NCI-H2196 treated with DMSO at 0.1 percent for 48 hours (cell line): ENCODE measurements around the gene JSRP1.

Experiments used
- DNase-seq: peaks from one replicate; lab custom pipeline; 2025; ENCODE audit not compliant: unreplicated experiment; lab: John Stamatoyannopoulos, UW

The JSRP1 gene

DNA sequence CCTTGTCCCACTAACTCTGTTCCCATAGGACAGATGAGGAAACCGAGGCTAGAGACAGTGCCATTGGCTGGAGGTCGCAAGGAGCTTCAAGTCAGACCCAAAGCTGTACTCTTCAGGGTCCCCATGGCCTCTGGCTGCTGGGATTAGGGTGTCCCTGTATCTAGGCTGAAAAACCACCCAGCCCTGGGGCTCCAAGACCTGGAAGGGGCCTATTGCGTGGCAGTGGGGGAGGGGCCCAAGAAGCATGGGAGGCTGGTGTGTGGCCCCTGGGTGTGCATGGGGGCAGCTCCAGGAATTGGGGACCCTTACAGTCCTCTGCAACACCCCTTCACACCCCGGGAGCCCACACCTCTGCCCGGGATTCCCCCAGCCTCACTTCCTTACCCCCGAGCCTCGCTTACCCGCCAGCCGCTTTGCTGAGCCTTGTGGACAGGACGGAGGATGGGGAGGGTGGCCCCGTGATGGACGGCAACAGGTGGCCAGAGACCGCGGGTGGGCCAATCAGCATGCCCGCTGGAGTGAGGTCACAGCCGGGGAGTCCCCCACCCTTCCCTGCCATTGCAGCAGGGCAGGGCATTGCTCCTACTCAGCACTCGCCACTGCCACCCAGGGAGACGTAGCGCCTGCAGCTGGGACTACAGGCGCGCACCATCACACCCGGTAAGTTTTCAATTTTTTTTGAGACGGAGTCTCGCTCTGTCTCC, at the start of gene JSRP1:
Gene JSRP1 (minus strand): TSS at position 436 of the 704 bp plus-strand sequence. CDS start 1,103 bp downstream, outside the sequence.
- no peak for DNase-seq

DNA sequence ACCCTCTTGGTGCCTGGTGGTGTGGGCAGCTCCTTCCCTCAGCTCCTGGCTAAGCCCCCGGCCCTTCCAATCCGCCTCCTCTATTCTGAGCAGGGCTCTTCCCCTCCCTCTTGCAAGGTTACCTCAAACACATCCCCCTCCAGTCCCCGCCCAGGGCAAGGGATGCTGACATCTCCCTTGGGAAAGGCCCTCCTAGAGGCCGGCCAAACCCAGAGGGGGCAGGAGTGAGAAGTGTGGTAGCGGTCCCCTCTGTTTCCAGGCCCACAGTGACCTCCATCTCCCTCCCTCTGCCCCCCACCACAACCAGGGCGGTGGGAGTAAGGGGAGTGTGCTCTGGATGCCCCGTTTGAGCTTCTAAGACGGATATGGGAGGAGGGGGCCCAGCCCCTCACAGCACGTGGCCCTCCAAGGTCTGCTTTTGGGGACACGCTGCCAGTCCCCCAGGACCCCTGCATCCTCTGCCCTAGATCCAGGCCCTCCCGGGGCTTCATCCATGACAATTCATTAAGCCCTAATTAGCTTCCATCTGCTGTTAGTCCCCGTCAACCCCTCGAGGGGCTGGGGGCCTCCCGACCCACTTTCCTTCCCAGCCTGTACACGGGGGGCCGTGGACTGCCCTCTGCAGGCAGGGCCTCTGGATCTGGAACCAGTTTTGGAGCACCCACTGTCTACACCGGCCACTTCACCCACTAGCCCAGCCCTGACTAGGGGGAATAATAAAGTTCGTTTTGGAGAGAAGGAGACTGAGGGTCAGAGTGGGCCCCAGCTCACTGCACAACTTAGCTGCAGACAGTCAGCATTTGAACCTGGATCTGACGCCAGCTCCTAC, 49.4 kb upstream of the JSRP1 start:
- no peak for DNase-seq

DNA sequence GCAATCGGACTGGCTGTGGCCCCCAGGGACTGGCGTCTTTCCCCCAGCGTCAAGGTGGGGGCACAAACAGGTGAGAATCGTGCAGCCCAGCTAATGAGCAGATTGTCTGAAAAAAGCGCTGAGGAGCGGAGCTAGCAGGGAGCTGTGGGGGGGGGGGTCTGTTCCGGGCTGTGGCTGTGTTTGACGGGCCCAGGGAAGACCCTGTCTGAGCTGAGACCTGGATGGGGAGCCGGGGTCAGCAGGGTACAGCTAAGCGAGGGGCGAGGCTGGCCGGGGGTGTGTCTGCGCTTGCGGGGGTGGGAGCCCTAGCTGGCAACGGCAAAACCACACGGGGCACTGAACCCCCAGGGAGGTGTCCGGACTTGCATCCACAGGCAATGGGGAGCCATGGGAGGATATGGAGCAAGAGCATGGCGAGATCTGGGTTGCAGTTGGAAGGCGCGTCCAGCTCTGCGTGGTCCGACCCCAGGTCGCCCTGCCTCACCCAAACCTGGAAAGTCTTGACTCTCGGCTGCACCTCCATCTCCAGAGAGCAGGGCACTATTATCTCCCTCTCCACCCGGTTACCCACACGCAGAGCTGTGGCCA, 47.1 kb upstream of the JSRP1 start:
- DNase-seq = no peak

- no peak for DNase-seq
Observed at GRCh38 chr19:2302319-2303210, 46.3 kb upstream of the JSRP1 start.

DNA sequence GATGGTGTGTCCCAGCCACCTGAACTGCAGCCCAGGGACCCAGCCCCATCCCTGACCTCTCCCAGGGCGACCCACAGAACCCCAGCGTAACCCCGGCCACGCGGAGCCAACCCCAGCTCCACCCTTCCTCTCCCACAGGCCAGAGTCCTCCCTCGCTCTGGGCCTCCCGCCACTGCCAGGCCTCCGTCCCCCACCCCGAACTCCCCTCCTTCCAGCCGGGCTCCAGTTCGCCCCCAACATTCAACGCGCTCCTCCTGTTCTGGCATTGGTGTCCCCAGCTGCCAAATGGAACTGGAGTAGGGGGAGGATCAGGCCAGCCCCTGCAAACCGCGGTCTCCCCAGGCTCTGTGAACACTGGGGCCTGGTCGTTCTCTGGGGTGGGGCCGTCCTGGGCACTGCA, 44.3 kb upstream of the JSRP1 start:
- no peak for DNase-seq

DNA sequence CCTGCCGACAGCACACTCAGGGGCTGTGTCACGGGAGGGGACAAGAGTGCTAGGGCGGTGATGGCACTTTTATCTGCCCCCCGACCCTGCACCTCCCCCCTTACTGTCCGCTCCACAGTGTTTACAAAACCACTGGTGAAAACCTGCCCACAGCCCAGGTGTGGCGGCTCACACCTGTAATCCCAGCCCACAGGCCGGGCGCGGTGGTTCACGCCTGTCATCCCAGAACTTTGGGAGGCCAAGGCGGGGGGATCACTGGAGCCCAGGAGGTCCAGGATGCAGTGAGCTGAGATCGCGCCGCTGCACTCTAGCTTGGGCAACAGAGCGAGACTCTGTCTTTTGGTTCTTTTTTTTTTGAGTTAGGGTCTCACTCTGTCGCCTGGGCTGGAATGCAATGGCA, 39.9 kb upstream of the JSRP1 start:
- DNase-seq = no peak

GRCh38 chr19:2294687-2295335, 38.6 kb upstream of the JSRP1 start:
- no peak for DNase-seq

DNA sequence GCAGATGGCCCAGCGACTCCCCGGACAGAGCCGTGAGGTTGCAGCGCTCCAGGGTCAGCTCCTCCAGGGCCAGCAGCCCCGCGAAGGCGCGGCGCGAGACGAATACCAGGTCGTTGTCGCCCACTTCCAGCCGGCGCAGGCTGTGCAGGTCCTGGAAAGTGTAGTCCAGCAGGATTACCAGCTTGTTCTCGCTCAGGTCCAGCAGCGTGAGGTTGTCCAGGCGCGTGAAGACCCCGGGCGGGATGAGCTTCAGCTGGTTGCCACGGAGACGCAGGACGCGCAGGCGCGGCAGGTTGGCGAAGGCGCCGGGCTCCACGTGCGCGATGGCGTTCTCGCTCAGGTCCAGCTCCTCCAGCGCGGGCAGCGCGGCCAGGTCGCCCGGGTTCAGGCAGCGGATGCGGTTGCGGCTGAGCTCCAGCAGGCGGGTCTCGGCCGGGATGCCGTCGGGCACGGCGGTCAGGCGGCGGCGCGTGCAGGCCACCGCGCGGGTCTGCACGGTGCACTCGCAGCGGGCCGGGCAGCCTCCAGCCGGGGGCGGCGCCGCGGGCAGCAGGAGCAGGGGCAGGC, 35.1 kb upstream of the JSRP1 start:
- no peak for DNase-seq

- DNase-seq = peak; percentile 26
Observed at GRCh38 chr19:2290441-2291184, 34.4 kb upstream of the JSRP1 start.

GRCh38 chr19:2289714-2290435, 33.7 kb upstream of the JSRP1 start:
- no peak for DNase-seq

GRCh38 chr19:2288818-2289713, 32.8 kb upstream of the JSRP1 start:
- no peak for DNase-seq

- DNase-seq = no peak
Observed at GRCh38 chr19:2288338-2288817, 32.2 kb upstream of the JSRP1 start.

DNA sequence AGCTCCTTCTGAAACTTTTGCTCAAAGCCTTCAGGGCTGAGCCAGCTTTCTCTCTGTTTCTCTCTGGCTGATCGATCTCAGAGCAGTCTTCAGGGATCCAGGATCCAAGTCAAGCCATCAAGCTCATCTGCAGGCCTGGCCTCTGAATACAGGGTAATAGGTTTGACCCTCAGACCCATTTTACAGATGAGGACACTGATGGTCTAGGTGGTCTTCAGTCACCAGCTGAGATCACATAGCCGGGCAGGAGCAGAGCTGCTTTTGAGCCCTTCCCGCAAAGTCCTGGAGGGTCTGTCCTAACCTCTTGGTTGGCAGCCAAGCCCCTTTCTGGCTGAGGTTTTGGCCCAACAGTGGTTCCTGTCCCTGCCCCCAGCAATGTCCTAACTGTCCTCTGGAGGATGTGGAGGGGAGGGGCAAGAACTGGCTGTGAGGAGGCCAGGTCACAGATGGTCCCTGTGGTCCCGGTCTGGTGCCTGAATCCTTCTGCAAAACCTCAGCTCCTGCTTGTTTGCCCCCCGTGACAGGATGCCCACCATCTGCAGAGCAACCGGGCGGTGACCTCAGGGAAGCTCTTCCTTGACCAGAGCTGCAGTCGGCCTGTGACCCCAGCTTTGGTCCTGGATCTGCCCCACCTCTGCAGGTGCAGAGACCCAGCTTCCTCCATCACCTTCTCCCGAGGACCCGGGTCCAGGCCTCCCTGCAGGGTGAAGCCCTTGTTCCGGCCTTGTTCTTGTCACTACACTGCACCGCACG, 31.5 kb upstream of the JSRP1 start:
- DNase-seq = no peak

DNA sequence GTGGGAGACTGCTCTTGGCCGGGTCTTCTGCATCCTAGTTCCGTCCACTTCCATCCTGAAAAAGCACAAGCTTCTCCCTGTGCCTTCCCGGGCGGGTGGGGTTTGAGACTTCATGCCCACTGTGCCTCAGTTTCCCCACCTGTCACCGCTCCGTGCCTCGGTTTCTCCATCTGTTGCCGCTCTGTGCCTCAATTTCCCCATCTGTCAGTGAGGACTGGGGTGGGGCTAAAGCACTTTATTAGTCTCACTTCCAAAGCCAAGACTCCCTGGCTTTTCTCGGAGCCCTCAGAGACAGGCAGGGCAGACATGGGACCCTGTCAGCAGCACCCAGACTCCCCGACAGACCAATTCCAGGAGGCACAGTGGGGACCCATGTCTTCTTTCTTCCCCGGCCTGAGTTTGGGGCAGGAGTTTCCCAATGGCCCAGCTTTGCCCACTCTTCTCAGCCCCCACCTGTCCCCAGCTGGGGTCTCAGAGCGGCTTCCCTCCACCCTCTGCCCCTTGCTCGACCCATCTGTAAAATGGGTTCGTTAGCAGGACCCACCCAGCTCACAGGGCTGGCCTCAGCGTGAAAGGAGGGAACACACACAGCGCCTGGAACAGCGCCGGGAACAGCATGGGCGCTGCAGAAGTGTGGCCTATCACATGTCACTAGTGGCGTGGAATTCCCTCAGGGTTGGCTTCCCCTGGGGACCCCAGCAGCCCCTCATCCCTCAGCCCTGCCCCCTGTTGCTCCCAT, 30.4 kb upstream of the JSRP1 start:
- no peak for DNase-seq

- no peak for DNase-seq
Observed at GRCh38 chr19:2283835-2284507, 27.8 kb upstream of the JSRP1 start.

DNA sequence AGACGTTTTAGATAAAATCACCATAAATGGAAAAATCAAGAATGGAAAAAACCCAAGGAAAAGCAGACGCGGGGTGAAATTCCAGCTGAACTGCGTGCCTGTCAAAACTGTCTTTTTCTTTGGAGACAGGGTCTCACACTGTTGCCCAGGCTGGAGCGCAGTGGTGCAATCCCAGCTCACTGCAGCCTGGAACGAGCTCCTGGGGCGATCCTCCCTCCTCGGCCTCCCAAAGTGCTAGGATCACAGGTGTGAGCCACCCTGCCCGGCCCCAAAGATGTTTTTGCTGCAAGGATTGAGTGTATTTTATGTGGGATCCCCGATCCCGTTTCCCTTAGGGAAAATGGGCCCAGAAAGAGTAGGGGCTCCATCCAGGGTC, 26.6 kb upstream of the JSRP1 start:
- DNase-seq = no peak
